ENCODE measurements around the gene SPEM2.
A peak's percentile ranks its signal among the peaks of the same experiment; 100 is the strongest.

Gene SPEM2

GRCh38 chr17:7443499-7444485 is 18.4 kb downstream of the SPEM2 start:
- H3K79me1 ChIP-seq (ENCODE audit: low read length): peaks cover 9% of the 10 kb centered on the region
- peak overlapping the region; percentile 19 for H2AK5ac ChIP-seq (ENCODE audit: low read length)
- H3K4ac ChIP-seq (ENCODE audit: low read depth, low read length): no peak overlapping the region
- no peak overlapping the region for H3K23ac ChIP-seq (ENCODE audit: low read length)
- no peak overlapping the region for H3K9ac ChIP-seq (ENCODE audit: low read length)
- no peak overlapping the region for H3K27ac ChIP-seq (ENCODE audit: low read depth, low read length)
- H4K91ac ChIP-seq (ENCODE audit: low read depth, low read length): peak overlapping the region; percentile 16
- no peaks in the 10 kb centered on the region for H3K36me3 ChIP-seq (ENCODE audit: control insufficient read depth in 1 of 2, insufficient read depth in 2 of 2, low read length in 2 of 2)
- H2AFZ ChIP-seq (ENCODE audit: insufficient read depth, low read length, poor library complexity): no peak overlapping the region
- H3K18ac ChIP-seq (ENCODE audit: low read length): no peak overlapping the region
- H3K4me1 ChIP-seq (ENCODE audit: control insufficient read depth in 1 of 2, insufficient read depth in 2 of 2, low read length in 2 of 2): peaks cover 8 to 18% of the 10 kb centered on the region in 2 experiments
- no peak overlapping the region for H3K14ac ChIP-seq (ENCODE audit: low read length)
- H3K9me3 ChIP-seq (ENCODE audit: insufficient read depth, low read depth, low read length): peaks cover 2% of the 10 kb centered on the region
- H2BK120ac ChIP-seq (ENCODE audit: insufficient read depth, low read length, poor library complexity): no peak overlapping the region
- no peak overlapping the region for H2BK12ac ChIP-seq (ENCODE audit: low read length)
- peaks cover 11% of the 10 kb centered on the region for H3K27me3 ChIP-seq (ENCODE audit: insufficient read depth, low read length)
- WGBS (ENCODE audit: extremely low coverage, insufficient coverage, insufficient read length): no CpG with 5 or more reads among the region's 7 CpGs
- H2BK5ac ChIP-seq (ENCODE audit: low read depth, low read length, poor library complexity): no peak overlapping the region
- DNase-seq: no peak
- H3K4me3 ChIP-seq (ENCODE audit: low read depth, low read length): no peak overlapping the region
- H4K8ac ChIP-seq (ENCODE audit: low read depth, low read length): no peak overlapping the region
- no peak overlapping the region for H4K12ac ChIP-seq (ENCODE audit: low read depth, low read length)
- H3K79me2 ChIP-seq (ENCODE audit: control insufficient read depth, insufficient read depth, low read length, poor library complexity): peaks cover 2% of the 10 kb centered on the region
- no peak overlapping the region for H3K4me2 ChIP-seq (ENCODE audit: low read length)

GRCh38 chr17:7444682-7445618 is 19.5 kb downstream of the SPEM2 start, which contains the start of gene CHRNB1:
Gene CHRNB1 (plus strand): TSS chr17:7445061. CDS start chr17:7445128, 67 bp downstream.
- peak within 1 kb of the TSS; percentile 67 for H4K8ac ChIP-seq (ENCODE audit: low read depth, low read length)
- no peak within 1 kb of the TSS for H3K23ac ChIP-seq (ENCODE audit: low read length)
- H4K12ac ChIP-seq (ENCODE audit: low read depth, low read length): peak within 1 kb of the TSS; percentile 23
- H3K79me1 ChIP-seq (ENCODE audit: low read length): peaks cover 9% of the 10 kb centered on the region
- H3K79me2 ChIP-seq (ENCODE audit: control insufficient read depth, insufficient read depth, low read length, poor library complexity): peaks cover 2% of the 10 kb centered on the region
- WGBS (ENCODE audit: extremely low coverage, insufficient coverage, insufficient read length): no CpG with 5 or more reads among the region's 51 CpGs
- DNase-seq: peak; percentile 85
- no peak within 1 kb of the TSS for H2BK12ac ChIP-seq (ENCODE audit: low read length)
- H3K9ac ChIP-seq (ENCODE audit: low read length): no peak within 1 kb of the TSS
- H3K14ac ChIP-seq (ENCODE audit: low read length): peak within 1 kb of the TSS; percentile 16
- peak within 1 kb of the TSS; percentile 52 for H4K91ac ChIP-seq (ENCODE audit: low read depth, low read length)
- peak within 1 kb of the TSS; percentile 62 for H3K27ac ChIP-seq (ENCODE audit: low read depth, low read length)
- H3K4ac ChIP-seq (ENCODE audit: low read depth, low read length): no peak within 1 kb of the TSS
- peak within 1 kb of the TSS; percentile 60 for H3K4me3 ChIP-seq (ENCODE audit: low read depth, low read length)
- no peak within 1 kb of the TSS for H2BK5ac ChIP-seq (ENCODE audit: low read depth, low read length, poor library complexity)
- H3K18ac ChIP-seq (ENCODE audit: low read length): no peak within 1 kb of the TSS
- H3K27me3 ChIP-seq (ENCODE audit: insufficient read depth, low read length): peaks cover under 1% of the 10 kb centered on the region
- no peaks in the 10 kb centered on the region for H3K36me3 ChIP-seq (ENCODE audit: control insufficient read depth in 1 of 2, insufficient read depth in 2 of 2, low read length in 2 of 2)
- H3K9me3 ChIP-seq (ENCODE audit: insufficient read depth, low read depth, low read length): peaks cover 2% of the 10 kb centered on the region
- peak within 1 kb of the TSS; percentile 63 for H3K4me2 ChIP-seq (ENCODE audit: low read length)
- H2AFZ ChIP-seq (ENCODE audit: insufficient read depth, low read length, poor library complexity): peak within 1 kb of the TSS; percentile 57
- peaks cover 8 to 15% of the 10 kb centered on the region in 2 experiments for H3K4me1 ChIP-seq (ENCODE audit: control insufficient read depth in 1 of 2, insufficient read depth in 2 of 2, low read length in 2 of 2)
- no peak within 1 kb of the TSS for H2AK5ac ChIP-seq (ENCODE audit: low read length)
- peak within 1 kb of the TSS; percentile 40 for H2BK120ac ChIP-seq (ENCODE audit: insufficient read depth, low read length, poor library complexity)

- no peaks in the 10 kb centered on the region for H3K27me3 ChIP-seq (ENCODE audit: insufficient read depth, low read length)
- no peak overlapping the region for H3K23ac ChIP-seq (ENCODE audit: low read length)
- H2BK5ac ChIP-seq (ENCODE audit: low read depth, low read length, poor library complexity): no peak overlapping the region
- H4K8ac ChIP-seq (ENCODE audit: low read depth, low read length): peak overlapping the region; percentile 67
- peak overlapping the region; percentile 25 for H4K91ac ChIP-seq (ENCODE audit: low read depth, low read length)
- no peak overlapping the region for H3K18ac ChIP-seq (ENCODE audit: low read length)
- no peak overlapping the region for H2AK5ac ChIP-seq (ENCODE audit: low read length)
- H4K12ac ChIP-seq (ENCODE audit: low read depth, low read length): peak overlapping the region; percentile 23
- peak overlapping the region; percentile 57 for H2AFZ ChIP-seq (ENCODE audit: insufficient read depth, low read length, poor library complexity)
- no peak for DNase-seq
- H3K4me3 ChIP-seq (ENCODE audit: low read depth, low read length): peak overlapping the region; percentile 54
- no CpG with 5 or more reads among the region's 16 CpGs for WGBS (ENCODE audit: extremely low coverage, insufficient coverage, insufficient read length)
- no peak overlapping the region for H2BK12ac ChIP-seq (ENCODE audit: low read length)
- H3K79me1 ChIP-seq (ENCODE audit: low read length): peaks cover 4% of the 10 kb centered on the region
- H3K9me3 ChIP-seq (ENCODE audit: insufficient read depth, low read depth, low read length): peaks cover 2% of the 10 kb centered on the region
- H3K9ac ChIP-seq (ENCODE audit: low read length): no peak overlapping the region
- H3K36me3 ChIP-seq (ENCODE audit: control insufficient read depth in 1 of 2, insufficient read depth in 2 of 2, low read length in 2 of 2): no peaks in the 10 kb centered on the region
- no peak overlapping the region for H3K27ac ChIP-seq (ENCODE audit: low read depth, low read length)
- peak overlapping the region; percentile 40 for H2BK120ac ChIP-seq (ENCODE audit: insufficient read depth, low read length, poor library complexity)
- no peaks in the 10 kb centered on the region for H3K79me2 ChIP-seq (ENCODE audit: control insufficient read depth, insufficient read depth, low read length, poor library complexity)
- peak overlapping the region; percentile 63 for H3K4me2 ChIP-seq (ENCODE audit: low read length)
- peak overlapping the region; percentile 16 for H3K14ac ChIP-seq (ENCODE audit: low read length)
- no peak overlapping the region for H3K4ac ChIP-seq (ENCODE audit: low read depth, low read length)
- H3K4me1 ChIP-seq (ENCODE audit: control insufficient read depth in 1 of 2, insufficient read depth in 2 of 2, low read length in 2 of 2): peaks cover 3 to 9% of the 10 kb centered on the region in 2 experiments
Measured at GRCh38 chr17:7445619-7445968, 20.2 kb downstream of the SPEM2 start.

- no peak overlapping the region for H2BK12ac ChIP-seq (ENCODE audit: low read length)
- no peaks in the 10 kb centered on the region for H3K27me3 ChIP-seq (ENCODE audit: insufficient read depth, low read length)
- no peak overlapping the region for H2BK120ac ChIP-seq (ENCODE audit: insufficient read depth, low read length, poor library complexity)
- no peak for DNase-seq
- H4K91ac ChIP-seq (ENCODE audit: low read depth, low read length): no peak overlapping the region
- no peak overlapping the region for H2AK5ac ChIP-seq (ENCODE audit: low read length)
- no peak overlapping the region for H3K4me2 ChIP-seq (ENCODE audit: low read length)
- H3K9me3 ChIP-seq (ENCODE audit: insufficient read depth, low read depth, low read length): peaks cover 2% of the 10 kb centered on the region
- no peak overlapping the region for H3K23ac ChIP-seq (ENCODE audit: low read length)
- H3K14ac ChIP-seq (ENCODE audit: low read length): no peak overlapping the region
- H4K8ac ChIP-seq (ENCODE audit: low read depth, low read length): no peak overlapping the region
- H3K4me1 ChIP-seq (ENCODE audit: control insufficient read depth in 1 of 2, insufficient read depth in 2 of 2, low read length in 2 of 2): peaks cover 0 to 10% of the 10 kb centered on the region in 2 experiments
- no peaks in the 10 kb centered on the region for H3K36me3 ChIP-seq (ENCODE audit: control insufficient read depth in 1 of 2, insufficient read depth in 2 of 2, low read length in 2 of 2)
- H3K18ac ChIP-seq (ENCODE audit: low read length): no peak overlapping the region
- no peak overlapping the region for H4K12ac ChIP-seq (ENCODE audit: low read depth, low read length)
- no peak overlapping the region for H2AFZ ChIP-seq (ENCODE audit: insufficient read depth, low read length, poor library complexity)
- no peak overlapping the region for H3K4ac ChIP-seq (ENCODE audit: low read depth, low read length)
- H3K79me2 ChIP-seq (ENCODE audit: control insufficient read depth, insufficient read depth, low read length, poor library complexity): no peaks in the 10 kb centered on the region
- no peak overlapping the region for H3K9ac ChIP-seq (ENCODE audit: low read length)
- WGBS (ENCODE audit: extremely low coverage, insufficient coverage, insufficient read length): no CpG with 5 or more reads among the region's 7 CpGs
- H2BK5ac ChIP-seq (ENCODE audit: low read depth, low read length, poor library complexity): no peak overlapping the region
- H3K79me1 ChIP-seq (ENCODE audit: low read length): peaks cover 3% of the 10 kb centered on the region
- H3K27ac ChIP-seq (ENCODE audit: low read depth, low read length): no peak overlapping the region
- H3K4me3 ChIP-seq (ENCODE audit: low read depth, low read length): no peak overlapping the region
Measured at GRCh38 chr17:7448461-7448860, 23.0 kb downstream of the SPEM2 start.

All from trophoblast cell (in vitro differentiated cells and primary cell).